GM19239 (cell line): Measurements from ENCODE around the gene C3.
"Not testable (repeated sequence)": the region's sequence is repeated elsewhere in the genome, so short reads cannot be mapped to it uniquely, and the experiment has no call there.

ENCODE experiments used
- DNase-seq: peaks from one replicate; pipeline ENCODE4 v3.0.0; 2011; ENCODE audit warnings: low spot score; ENCODE audit not compliant: insufficient read length
- FAIRE-seq: peaks from 2 replicates; lab custom pipeline; 2011; peaks lifted over from hg19 to GRCh38; lab: Jason Lieb, UNC

C3 gene

GRCh38 chr19:6674408-6674807 lies 46.0 kb downstream of the C3 start:
- FAIRE-seq, DNase-seq: not testable (repeated sequence)

- FAIRE-seq: no peak
- no peak for DNase-seq
Observed at GRCh38 chr19:6672693-6673290, 47.7 kb downstream of the C3 start.

- FAIRE-seq: no peak
Observed at GRCh38 chr19:6671960-6672359, 48.5 kb downstream of the C3 start.

GRCh38 chr19:6668691-6669090 lies 51.8 kb downstream of the C3 start:
- FAIRE-seq: no peak

More at GRCh38 chr19:6671960-6672359, 48.5 kb downstream of the C3 start:
- no peak for DNase-seq

GRCh38 chr19:6667114-6667627 lies 53.3 kb downstream of the C3 start:
- FAIRE-seq: no peak
- no peak for DNase-seq

More at GRCh38 chr19:6668691-6669090, 51.8 kb downstream of the C3 start:
- DNase-seq: no peak

GRCh38 chr19:6664916-6665315 lies 55.5 kb downstream of the C3 start:
- DNase-seq (no peak), FAIRE-seq (no peak)

GRCh38 chr19:6663236-6664201 lies 56.9 kb downstream of the C3 start:
- FAIRE-seq (peak; percentile 77), DNase-seq (no peak)

GRCh38 chr19:6662702-6663101 lies 57.7 kb downstream of the C3 start:
- FAIRE-seq (no peak), DNase-seq (no peak)

GRCh38 chr19:6661509-6662244 lies 58.8 kb downstream of the C3 start:
- peak; percentile 77 for FAIRE-seq
- not testable (repeated sequence) for DNase-seq

GRCh38 chr19:6660930-6661329 lies 59.5 kb downstream of the C3 start:
- DNase-seq (no peak), FAIRE-seq (no peak)

GRCh38 chr19:6656390-6656789 lies 64.1 kb downstream of the C3 start:
- FAIRE-seq: peak; percentile 91
- not testable (repeated sequence) for DNase-seq

GRCh38 chr19:6654347-6655310 lies 65.8 kb downstream of the C3 start:
- DNase-seq: no peak
- FAIRE-seq: peak; percentile 90

GRCh38 chr19:6652805-6653094 lies 67.7 kb downstream of the C3 start:
- FAIRE-seq: no peak
- DNase-seq: no peak

- no peak for FAIRE-seq
Observed at GRCh38 chr19:6651965-6652804, 68.3 kb downstream of the C3 start.

GRCh38 chr19:6649185-6649584 lies 71.3 kb downstream of the C3 start:
- no peak for DNase-seq
- no peak for FAIRE-seq

More at GRCh38 chr19:6651965-6652804, 68.3 kb downstream of the C3 start:
- no peak for DNase-seq

- FAIRE-seq: no peak
- DNase-seq: no peak
Observed at GRCh38 chr19:6648141-6648715, 72.2 kb downstream of the C3 start.

- FAIRE-seq: no peak
- DNase-seq: no peak
Observed at GRCh38 chr19:6644796-6645195, 75.7 kb downstream of the C3 start.

GRCh38 chr19:6640333-6640732 lies 80.1 kb downstream of the C3 start:
- FAIRE-seq, DNase-seq: not testable (repeated sequence)
